ENCODE measurements around the gene LPCAT1.

- TF ChIP-seq ETV6 (CRISPR knock-in tag; conservative IDR thresholded peaks at IDR 0.05) (no peak), YY1 (IDR thresholded peaks at IDR 0.05; ENCODE audit: insufficient read depth, insufficient replicate concordance, low read depth, low read length) (no peak), CTCF (CRISPR knock-in tag; IDR thresholded peaks at IDR 0.05) (no peak), ZNF331 (CRISPR knock-in tag; IDR thresholded peaks at IDR 0.05) (no peak), EHMT2 (IDR thresholded peaks at IDR 0.05; ENCODE audit: borderline replicate concordance, low read depth, low read length) (no peak), NAIF1 (CRISPR knock-in tag; IDR thresholded peaks at IDR 0.05; ENCODE audit: borderline replicate concordance) (no peak), PITX1 (CRISPR knock-in tag; IDR thresholded peaks at IDR 0.05) (no peak), JUN (CRISPR knock-in tag; IDR thresholded peaks at IDR 0.05) (no peak), CREB1 (IDR thresholded peaks at IDR 0.05) (no peak), CREB1 (CRISPR knock-in tag; IDR thresholded peaks at IDR 0.05) (no peak)
These were observed 21.0 kb downstream of the LPCAT1 start for GRCh38 chr5:1502737-1503120.

All from HepG2 (cell line).